ENCODE data around the gene ENDOV. TPM values are rescaled to one million over a fixed set of nuclear protein-coding genes. Genes with fewer than 3 reads are reported as not detected.

The ENDOV gene
- total and polyA plus RNA-seq, 2 donors (not counting 3 experiments of a cell fraction or from before 2014, with no cell fraction given), result 20.4 to 25.9 TPM

- Histone ChIP-seq H2AFZ (ENCODE audit: low read depth, low read length) (no peak overlapping the region), H3K79me2 (ENCODE audit: control insufficient read depth, insufficient read depth, low read length) (no peaks in the 10 kb centered on the region), H3K27ac (ENCODE audit: insufficient read depth, low read depth, low read length) (no peak overlapping the region), H3K9me3 (replicated peaks; ENCODE audit: control insufficient read depth, insufficient read depth, low read length) (no peaks in the 10 kb centered on the region), H4K20me1 (replicated peaks; ENCODE audit: control insufficient read depth, extremely low read depth, insufficient read depth, low read length) (no peaks in the 10 kb centered on the region), H3K27me3 (ENCODE audit: control insufficient read depth in 2 of 2, insufficient read depth in 2 of 2, low read length in 2 of 2) (peaks cover 2 to 9% of the 10 kb centered on the region in 2 experiments), H3K4me1 (ENCODE audit: control insufficient read depth, extremely low read depth, insufficient read depth, low read length) (peaks cover 9% of the 10 kb centered on the region), H3K4me3 (replicated peaks in 1 of 3; ENCODE audit: insufficient read depth in 1 of 3, low read depth in 1 of 3, low read length in 3 of 3) (no peak overlapping the region), H3K36me3 (ENCODE audit: control insufficient read depth in 2 of 2, extremely low read depth in 1 of 2, insufficient read depth in 2 of 2, low read length in 2 of 2) (no peaks in the 10 kb centered on the region), H3K9me1 (replicated peaks; ENCODE audit: control insufficient read depth, extremely low read depth, insufficient read depth, low read length) (no peaks in the 10 kb centered on the region), H3K9ac (replicated peaks; ENCODE audit: extremely low read depth, insufficient read depth, low read length) (no peak overlapping the region), H3K4me2 (ENCODE audit: insufficient read depth, low read length) (no peak overlapping the region)
- FAIRE-seq (no peak), DNase-seq (ENCODE audit: low read depth, low spot score) (no peak)
- intact Hi-C loops (cut with micrococcal nuclease) (no loop called here), dilution Hi-C loops (cut with MboI; ENCODE audit: extremely low pct_ligation_motif_present, low sequenced_read_pairs) (no loop called here)
- ChIA-PET POLR2A (no interaction called here), CTCF (no interaction called here)
- no TSS peak for BruUV-seq (replicated peaks)
- no peak for TF ChIP-seq FOS (IDR thresholded peaks at IDR 0.05; ENCODE audit: borderline replicate concordance, insufficient read depth, low read length)
- TF ChIP-seq EZH2 (IDR thresholded peaks at IDR 0.05; ENCODE audit: borderline replicate concordance, low read depth, low read length, severe bottlenecking), result no peak
- no peak for TF ChIP-seq CTCF (IDR thresholded peaks at IDR 0.05; ENCODE audit: extremely low read depth in 1 of 2, insufficient read depth in 1 of 2, low read depth in 1 of 2, low read length in 2 of 2)
- TF ChIP-seq POLR2AphosphoS5 (IDR thresholded peaks at IDR 0.05; ENCODE audit: insufficient read depth, low read depth, low read length), result no peak
Observed at GRCh38 chr17:80457236-80457856, 42.4 kb downstream of the ENDOV start.

- Histone ChIP-seq H3K9me1 (replicated peaks; ENCODE audit: control insufficient read depth, extremely low read depth, insufficient read depth, low read length) (no peaks in the 10 kb centered on the region), H2AFZ (ENCODE audit: low read depth, low read length) (no peak overlapping the region), H3K4me2 (ENCODE audit: insufficient read depth, low read length) (no peak overlapping the region), H3K27ac (ENCODE audit: insufficient read depth, low read depth, low read length) (no peak overlapping the region), H3K27me3 (ENCODE audit: control insufficient read depth in 2 of 2, insufficient read depth in 2 of 2, low read length in 2 of 2) (peaks cover 2 to 9% of the 10 kb centered on the region in 2 experiments), H3K9me3 (replicated peaks; ENCODE audit: control insufficient read depth, insufficient read depth, low read length) (no peaks in the 10 kb centered on the region), H4K20me1 (replicated peaks; ENCODE audit: control insufficient read depth, extremely low read depth, insufficient read depth, low read length) (no peaks in the 10 kb centered on the region), H3K36me3 (ENCODE audit: control insufficient read depth in 2 of 2, extremely low read depth in 1 of 2, insufficient read depth in 2 of 2, low read length in 2 of 2) (no peaks in the 10 kb centered on the region), H3K4me1 (ENCODE audit: control insufficient read depth, extremely low read depth, insufficient read depth, low read length) (peaks cover 9% of the 10 kb centered on the region), H3K4me3 (replicated peaks in 1 of 3; ENCODE audit: insufficient read depth in 1 of 3, low read depth in 1 of 3, low read length in 3 of 3) (no peak overlapping the region), H3K79me2 (ENCODE audit: control insufficient read depth, insufficient read depth, low read length) (no peaks in the 10 kb centered on the region), H3K9ac (replicated peaks; ENCODE audit: extremely low read depth, insufficient read depth, low read length) (no peak overlapping the region)
- ChIA-PET CTCF (interaction anchor here (0.7 to 1.3 kb wide), 2 partner anchors 10 to 470 kb away, joined by 3 read pairs; no protein-coding TSS in a partner anchor), POLR2A (no interaction called here)
- dilution Hi-C loops (cut with MboI; ENCODE audit: extremely low pct_ligation_motif_present, low sequenced_read_pairs) (no loop called here), intact Hi-C loops (cut with micrococcal nuclease) (no loop called here)
- no peak for TF ChIP-seq MAX (IDR thresholded peaks at IDR 0.05; ENCODE audit: insufficient read depth, insufficient read length)
- no peak for TF ChIP-seq FOS (IDR thresholded peaks at IDR 0.05; ENCODE audit: borderline replicate concordance, insufficient read depth, low read length)
- TF ChIP-seq EZH2 (IDR thresholded peaks at IDR 0.05; ENCODE audit: borderline replicate concordance, low read depth, low read length, severe bottlenecking), result no peak
- no peak for TF ChIP-seq GATA2 (IDR thresholded peaks at IDR 0.05; ENCODE audit: insufficient read depth, insufficient read length, low read depth, low read length)
- FAIRE-seq, result no peak
- no TSS peak for BruUV-seq (replicated peaks)
- DNase-seq (ENCODE audit: low read depth, low spot score), result no peak
Observed at GRCh38 chr17:80458016-80458415, 43.0 kb downstream of the ENDOV start.

Data from endothelial cell of umbilical vein (primary cell).